ENCODE measurements around the gene POMGNT2. TPM values are rescaled to one million over a fixed set of nuclear protein-coding genes. Genes with fewer than 3 reads are reported as not detected.

Gene POMGNT2
- total and polyA plus RNA-seq, 2 of the 8 experiments (the other 6 are each of a cell fraction or from before 2014, with no cell fraction given), result 13.6 to 35.7 TPM

GRCh38 chr3:43048470-43048869, 57.4 kb downstream of the POMGNT2 start:
- H4K91ac ChIP-seq (replicated peaks; ENCODE audit: insufficient read length, low read length), result no peak overlapping the region
- TF ChIP-seq JUN (IDR thresholded peaks at IDR 0.05; ENCODE audit: low read depth, low read length) (no peak), RXRA (IDR thresholded peaks at IDR 0.05; ENCODE audit: insufficient read depth, low read depth, low read length) (no peak), TAF7 (optimal IDR thresholded peaks at IDR 0.05; ENCODE audit: borderline replicate concordance, low read depth, low read length) (no peak)
- DNase-seq (ENCODE audit: low read depth in 1 of 2, low spot score in 2 of 2), result no peak
- no peak overlapping the region for H3K23ac ChIP-seq (ENCODE audit: insufficient read length)
- POLR2A ChIA-PET (ENCODE audit: partially characterized antibody), result interaction anchor here (0.7 kb wide), 1 partner anchor 9 kb away, joined by 3 read pairs; no protein-coding TSS in a partner anchor
- H3K27ac ChIP-seq (ENCODE audit: low read depth, low read length), result no peak overlapping the region
- no peak overlapping the region for H2BK15ac ChIP-seq (ENCODE audit: low read length)
- H3K36me3 ChIP-seq (ENCODE audit: control insufficient read depth in 2 of 4, insufficient read depth in 4 of 4, low read length in 3 of 4), result no peaks in the 10 kb centered on the region
- no peak overlapping the region for H3K4ac ChIP-seq (replicated peaks; ENCODE audit: insufficient read length, low read depth, low read length)
- H2BK20ac ChIP-seq (ENCODE audit: low read length), result no peak overlapping the region
- no peaks in the 10 kb centered on the region for H3K79me1 ChIP-seq (ENCODE audit: low read depth, low read length)
- no peak overlapping the region for H2BK12ac ChIP-seq (ENCODE audit: low read depth, low read length)
- no peak overlapping the region for H4K5ac ChIP-seq (ENCODE audit: insufficient read length, low read depth, low read length)
- no peak overlapping the region for H3K9ac ChIP-seq (replicated peaks in 1 of 4; ENCODE audit: extremely low read depth in 1 of 4, low read depth in 3 of 4, low read length in 3 of 4)
- H3K4me2 ChIP-seq (ENCODE audit: insufficient read depth in 1 of 2, low read depth in 2 of 2, low read length in 2 of 2), result no peak overlapping the region
- H3K56ac ChIP-seq (replicated peaks; ENCODE audit: insufficient read length, low read depth, low read length), result no peak overlapping the region
- no peak overlapping the region for H2AFZ ChIP-seq (ENCODE audit: low read length)
- H3K14ac ChIP-seq (ENCODE audit: insufficient read length), result no peak overlapping the region
- CTCF ChIA-PET (ENCODE audit: partially characterized antibody), result no interaction called here
- no peak overlapping the region for H3K4me3 ChIP-seq (ENCODE audit: extremely low read depth in 1 of 4, insufficient read depth in 2 of 4, low read depth in 3 of 4, low read length in 4 of 4)
- H3K18ac ChIP-seq (ENCODE audit: extremely low read depth, low read length), result no peak overlapping the region
- no peaks in the 10 kb centered on the region for H3K4me1 ChIP-seq (replicated peaks in 1 of 4; ENCODE audit: control insufficient read depth in 3 of 4, insufficient read depth in 4 of 4, low read length in 3 of 4)
- H3K9me3 ChIP-seq (ENCODE audit: insufficient read depth in 2 of 2, low read depth in 1 of 2, low read length in 1 of 2), result peaks cover 41 to 44% of the 10 kb centered on the region in 2 experiments
- H3K79me2 ChIP-seq (ENCODE audit: control insufficient read depth in 1 of 2, insufficient read depth in 2 of 2, low read length in 2 of 2), result no peaks in the 10 kb centered on the region
- no peaks in the 10 kb centered on the region for H3K27me3 ChIP-seq (replicated peaks in 1 of 4; ENCODE audit: control insufficient read depth in 3 of 4, extremely low read depth in 1 of 4, insufficient read depth in 3 of 4, low read length in 3 of 4)
- H4K20me1 ChIP-seq (replicated peaks in 1 of 2; ENCODE audit: control insufficient read depth in 1 of 2, insufficient read depth in 2 of 2, low read length in 2 of 2), result no peaks in the 10 kb centered on the region
- no peak overlapping the region for H2BK120ac ChIP-seq (replicated peaks; ENCODE audit: low read depth, low read length)
- H3K23me2 ChIP-seq (ENCODE audit: low read depth, low read length), result no peaks in the 10 kb centered on the region
- H2BK5ac ChIP-seq (ENCODE audit: low read depth, low read length), result no peak overlapping the region
- no peak overlapping the region for H4K8ac ChIP-seq (ENCODE audit: extremely low read depth, insufficient read depth, low read length)
- H2AK5ac ChIP-seq (ENCODE audit: low read depth, low read length), result no peak overlapping the region
- FAIRE-seq, result no peak
